OCI-LY1 (cell line): ENCODE measurements around the gene TMEM132C.

Experiments used
- H2AFZ ChIP-seq: fragments of 200-600 bp; sonication (generic), shearing (Covaris generic); 2 replicates; pipeline ENCODE4 v1.6.0; 2014; ENCODE audit warnings: antibody characterized with exemption, mild to moderate bottlenecking, low read length
- H3F3A ChIP-seq: fragments of 200-600 bp; sonication (generic), shearing (Covaris generic); 2 replicates; pipeline ENCODE4 v1.6.0; 2014; ENCODE audit warnings: mild to moderate bottlenecking, antibody characterized with exemption, low read length, moderate library complexity; ENCODE audit not compliant: insufficient read depth
- H3K27ac ChIP-seq: fragments of 200-600 bp; sonication (generic); 2 replicates; pipeline ENCODE4 v1.5.1; 2014; ENCODE audit warnings: low read length, mixed run types, mild to moderate bottlenecking, low read depth; ENCODE audit not compliant: poor library complexity, severe bottlenecking
- H3K27me3 ChIP-seq: fragments of 200-600 bp; sonication (generic); 2 replicates; pipeline ENCODE4 v1.6.0; 2014; ENCODE audit warnings: antibody characterized with exemption, mild to moderate bottlenecking, low read length, moderate library complexity; ENCODE audit not compliant: insufficient read depth
- H3K36me3 ChIP-seq: fragments of 200-600 bp; sonication (generic); 2 replicates; pipeline ENCODE4 v1.6.1; 2014; ENCODE audit warnings: mild to moderate bottlenecking, antibody characterized with exemption, low read length, moderate library complexity, mixed read lengths; ENCODE audit not compliant: insufficient read depth
- H3K4me1 ChIP-seq: fragments of 200-600 bp; sonication (generic); 2 replicates; pipeline ENCODE4 v1.5.1; 2014; ENCODE audit warnings: mild to moderate bottlenecking, low read length, moderate library complexity; ENCODE audit not compliant: insufficient read depth, severe bottlenecking
- H3K4me2 ChIP-seq: fragments of 200-600 bp; sonication (generic), shearing (Covaris generic); 2 replicates; pipeline ENCODE4 v1.6.1; 2014; ENCODE audit warnings: low read length
- H3K4me3 ChIP-seq: fragments of 200-600 bp; sonication (generic); 2 replicates; pipeline ENCODE4 v1.5.1; 2014; ENCODE audit warnings: low read length, low read depth, mild to moderate bottlenecking, mixed read lengths; ENCODE audit not compliant: poor library complexity, severe bottlenecking
- H3K79me2 ChIP-seq: fragments of 200-600 bp; shearing (Covaris generic); 2 replicates; pipeline ENCODE4 v1.6.1; 2016; ENCODE audit warnings: mixed run types, low read length, mixed read lengths; ENCODE audit not compliant: insufficient read depth
- H3K9ac ChIP-seq: fragments of 200-600 bp; sonication (generic), shearing (Covaris generic); 2 replicates; pipeline ENCODE4 v1.6.1; 2014; ENCODE audit warnings: mild to moderate bottlenecking, low read length, mixed read lengths
- H3K9me2 ChIP-seq: fragments of 200-600 bp; sonication (generic), shearing (Covaris generic); 2 replicates; pipeline ENCODE4 v1.6.1; 2014; ENCODE audit warnings: low read depth, mild to moderate bottlenecking, low read length, mixed read lengths
- H3K9me3 ChIP-seq: fragments of 200-600 bp; shearing (Covaris generic); 2 replicates; pipeline ENCODE4 v1.6.1; 2014; ENCODE audit warnings: low read length, mixed read lengths
- H4K20me1 ChIP-seq: fragments of 200-600 bp; sonication (generic), shearing (Covaris generic); 2 replicates; pipeline ENCODE4 v1.6.0; 2016; ENCODE audit warnings: mild to moderate bottlenecking, low read length; ENCODE audit not compliant: insufficient read depth
- EZH2 ChIP-seq: fragments of 200-600 bp; sonication (generic), shearing (Covaris generic); IDR thresholded peaks from 2 replicates; pipeline ENCODE4 v1.8.0; 2017; ENCODE audit warnings: borderline replicate concordance, mixed run types, mild to moderate bottlenecking, antibody characterized with exemption, low read length, moderate library complexity, mixed read lengths
- TF ChIP-seq, protein P1 (sequence below): fragments of 200-600 bp; sonication (generic), shearing (Covaris generic); IDR thresholded peaks from 2 replicates; pipeline ENCODE4 v1.5.1; 2017; ENCODE audit warnings: mild to moderate bottlenecking, antibody characterized with exemption, low read length, moderate library complexity, mixed read lengths

TMEM132C gene

GRCh38 chr12:128365032-128365431 lies 98.1 kb downstream of the TMEM132C start:
- Histone ChIP-seq H3K79me2 (no peaks in the 10 kb centered on the region), H3K4me1 (no peaks in the 10 kb centered on the region), H3K36me3 (no peaks in the 10 kb centered on the region), H3K9ac (no peak overlapping the region), H3F3A (no peaks in the 10 kb centered on the region), H3K9me3 (no peaks in the 10 kb centered on the region), H3K4me2 (no peak overlapping the region), H3K27me3 (0 out of 2 replicates have a peak, but pooled peaks cover 3% of the 10 kb centered on the region), H3K27ac (no peak overlapping the region), H3K9me2 (no peaks in the 10 kb centered on the region), H3K4me3 (no peak overlapping the region), H4K20me1 (no peaks in the 10 kb centered on the region), H2AFZ (no peak overlapping the region)
- no peak for TF ChIP-seq EZH2
- TF ChIP-seq, protein P1, sequence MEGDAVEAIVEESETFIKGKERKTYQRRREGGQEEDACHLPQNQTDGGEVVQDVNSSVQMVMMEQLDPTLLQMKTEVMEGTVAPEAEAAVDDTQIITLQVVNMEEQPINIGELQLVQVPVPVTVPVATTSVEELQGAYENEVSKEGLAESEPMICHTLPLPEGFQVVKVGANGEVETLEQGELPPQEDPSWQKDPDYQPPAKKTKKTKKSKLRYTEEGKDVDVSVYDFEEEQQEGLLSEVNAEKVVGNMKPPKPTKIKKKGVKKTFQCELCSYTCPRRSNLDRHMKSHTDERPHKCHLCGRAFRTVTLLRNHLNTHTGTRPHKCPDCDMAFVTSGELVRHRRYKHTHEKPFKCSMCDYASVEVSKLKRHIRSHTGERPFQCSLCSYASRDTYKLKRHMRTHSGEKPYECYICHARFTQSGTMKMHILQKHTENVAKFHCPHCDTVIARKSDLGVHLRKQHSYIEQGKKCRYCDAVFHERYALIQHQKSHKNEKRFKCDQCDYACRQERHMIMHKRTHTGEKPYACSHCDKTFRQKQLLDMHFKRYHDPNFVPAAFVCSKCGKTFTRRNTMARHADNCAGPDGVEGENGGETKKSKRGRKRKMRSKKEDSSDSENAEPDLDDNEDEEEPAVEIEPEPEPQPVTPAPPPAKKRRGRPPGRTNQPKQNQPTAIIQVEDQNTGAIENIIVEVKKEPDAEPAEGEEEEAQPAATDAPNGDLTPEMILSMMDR = no peak

- Histone ChIP-seq H3K9me3 (no peaks in the 10 kb centered on the region), H3K9ac (no peak overlapping the region), H3K27me3 (0 out of 2 replicates have a peak, but pooled peaks cover 3% of the 10 kb centered on the region), H3K4me2 (no peak overlapping the region), H3K79me2 (no peaks in the 10 kb centered on the region), H2AFZ (no peak overlapping the region), H3K9me2 (no peaks in the 10 kb centered on the region), H4K20me1 (no peaks in the 10 kb centered on the region), H3F3A (no peaks in the 10 kb centered on the region), H3K4me1 (no peaks in the 10 kb centered on the region), H3K27ac (no peak overlapping the region), H3K4me3 (no peak overlapping the region), H3K36me3 (no peaks in the 10 kb centered on the region)
- TF ChIP-seq, protein P1 = no peak
- TF ChIP-seq EZH2 = no peak
Observed at GRCh38 chr12:128365651-128366231, 98.8 kb downstream of the TMEM132C start.

DNA sequence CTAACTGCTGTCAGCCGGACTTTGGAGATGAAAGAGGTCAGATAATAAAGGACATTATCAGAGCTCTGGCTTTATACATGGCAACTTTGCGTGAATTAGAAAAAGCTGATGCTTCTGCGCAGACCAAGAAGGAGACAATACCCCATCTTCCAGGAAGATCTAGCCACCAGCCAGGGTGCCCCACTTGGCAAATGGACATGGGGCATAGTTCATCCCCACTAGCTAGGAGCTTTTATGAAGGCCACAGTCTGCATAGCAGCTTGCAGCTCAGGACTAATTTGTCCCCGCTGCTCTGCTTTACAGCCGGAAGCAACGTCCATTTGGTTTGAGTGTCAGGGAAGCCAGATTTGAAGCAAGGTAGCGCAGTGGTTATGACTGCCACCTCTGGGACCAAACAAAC lies 101.0 kb downstream of the TMEM132C start:
- no peak overlapping the region for H3K9ac ChIP-seq
- H3K4me3 ChIP-seq = no peak overlapping the region
- H3K27ac ChIP-seq = no peak overlapping the region
- H3K4me2 ChIP-seq = no peak overlapping the region
- no peaks in the 10 kb centered on the region for H3K9me3 ChIP-seq
- H3F3A ChIP-seq = no peaks in the 10 kb centered on the region
- no peaks in the 10 kb centered on the region for H3K79me2 ChIP-seq
- H3K4me1 ChIP-seq = no peaks in the 10 kb centered on the region
- TF ChIP-seq, protein P1 = no peak
- no peak for TF ChIP-seq EZH2
- 0 out of 2 replicates have a peak, but pooled peaks cover 3% of the 10 kb centered on the region for H3K27me3 ChIP-seq
- no peak overlapping the region for H2AFZ ChIP-seq
- H3K9me2 ChIP-seq = no peaks in the 10 kb centered on the region
- no peaks in the 10 kb centered on the region for H3K36me3 ChIP-seq
- no peaks in the 10 kb centered on the region for H4K20me1 ChIP-seq
